Gastroesophageal sphincter (tissue), 3 donors: Measurements from ENCODE around the gene BRPF3.

Experiments used
- CTCF ChIP-seq, 4 experiments: fragments of 200-600 bp in 2 of 4; fragments of 450-650 bp in 2 of 4; sonication (generic) in 1 of 4; IDR thresholded peaks; one replicate each; pipeline ENCODE4 v1.5.1; 2017 to 2019; ENCODE audit warnings: antibody characterized with exemption in 4 of 4, mild to moderate bottlenecking in 2 of 4, moderate library complexity in 2 of 4
- EP300 ChIP-seq: sonication (generic); formaldehyde crosslinking; IDR thresholded peaks from one replicate; pipeline ENCODE4 v1.6.1; 2017; ENCODE audit warnings: antibody characterized with exemption, mild to moderate bottlenecking
- POLR2A ChIP-seq, 2 donors: fragments of 450-650 bp; IDR thresholded peaks; one replicate each; pipeline ENCODE4 v1.6.1; 2017; ENCODE audit warnings: antibody characterized with exemption in 2 of 2, mild to moderate bottlenecking in 2 of 2, moderate library complexity in 1 of 2
- POLR2AphosphoS5 ChIP-seq: sonication (generic); formaldehyde crosslinking; IDR thresholded peaks from one replicate; pipeline ENCODE4 v1.6.1; 2017; ENCODE audit warnings: antibody characterized with exemption

GRCh38 chr6:36207155-36207554 lies 10.6 kb downstream of the BRPF3 start:
- no peak for TF ChIP-seq CTCF (IDR thresholded peaks at IDR 0.05)
- no peak for TF ChIP-seq POLR2A (IDR thresholded peaks at IDR 0.05)
- TF ChIP-seq EP300: no peak
- no peak for TF ChIP-seq POLR2AphosphoS5
